B cell (primary cell): ENCODE results near the gene TOR1AIP1.
A peak's percentile ranks its signal among the peaks of the same experiment; 100 is the strongest.

Experiments used
- CTCF ChIP-seq: fragments of 200-600 bp; IDR thresholded peaks from one replicate; pipeline ENCODE4 v1.8.0; 2022; ENCODE audit warnings: antibody characterized with exemption, mild to moderate bottlenecking
- EZH2 ChIP-seq: IDR thresholded peaks from 2 replicates; pipeline ENCODE4 v1.6.1; 2012; ENCODE audit warnings: borderline replicate concordance, low read depth, mild to moderate bottlenecking, moderate library complexity, low read length; ENCODE audit not compliant: insufficient read depth, poor library complexity, severe bottlenecking

GRCh38 chr1:179953974-179954492 is 71.9 kb downstream of the TOR1AIP1 start:
- peak; percentile 52 for TF ChIP-seq CTCF
- TF ChIP-seq EZH2: no peak
